ENCODE data around the gene TBXT.

TBXT gene

GRCh38 chr6:166119116-166119911, 48.3 kb downstream of the TBXT start:
- no peak for DNase-seq (ENCODE audit: low read depth in 4 of 4, low spot score in 1 of 4)

- DNase-seq (ENCODE audit: low read depth in 4 of 4, low spot score in 1 of 4), result no peak
Observed at GRCh38 chr6:166115609-166116008, 52.0 kb downstream of the TBXT start.

GRCh38 chr6:166112580-166112979, 55.1 kb downstream of the TBXT start:
- no peak for DNase-seq (ENCODE audit: low read depth in 4 of 4, low spot score in 1 of 4)

GRCh38 chr6:166109608-166110007, 58.0 kb downstream of the TBXT start:
- DNase-seq (ENCODE audit: low read depth in 4 of 4, low spot score in 1 of 4), result no peak

Measured in stimulated activated CD4-positive, alpha-beta T cell treated with anti-CD3 and anti-CD28 coated beads, Interleukin-1b, Interleukin-23, amount 100 ng/mL, for 24 hours (primary cell).